Transverse colon (tissue), 4 donors: ENCODE measurements around the gene TAAR2.

Experiments
- CTCF ChIP-seq, 5 experiments: fragments of 200-600 bp in 3 of 5; fragments of 450-650 bp in 2 of 5; sonication (generic) in 3 of 5; IDR thresholded peaks; 1 replicate in 2 of 5; 2 replicates in 3 of 5; pipeline ENCODE4 v1.5.1; 2016 to 2017; ENCODE audit warnings: antibody characterized with exemption in 5 of 5, inconsistent platforms in 3 of 5, mild to moderate bottlenecking in 2 of 5, moderate library complexity in 1 of 5
- EP300 ChIP-seq: sonication (generic); formaldehyde crosslinking; IDR thresholded peaks from one replicate; pipeline ENCODE4 v1.6.1; 2017; ENCODE audit warnings: antibody characterized with exemption, low read depth
- POLR2AphosphoS5 ChIP-seq, 3 donors: sonication (generic); formaldehyde crosslinking; IDR thresholded peaks; one replicate each; pipeline ENCODE4 v1.6.1; 2016; ENCODE audit warnings: antibody characterized with exemption in 3 of 3

GRCh38 chr6:132663661-132664060 is 39.6 kb upstream of the TAAR2 start:
- no peak for TF ChIP-seq POLR2AphosphoS5 (IDR thresholded peaks at IDR 0.05)
- no peak for TF ChIP-seq CTCF (IDR thresholded peaks at IDR 0.05)
- no peak for TF ChIP-seq EP300
